Fibroblast of pulmonary artery (primary cell): ENCODE measurements around the gene TBX2.

Experiments
- DNase-seq: peaks from one replicate; pipeline ENCODE4 v3.0.0-alpha.2; 2010; ENCODE audit warnings: low read depth
- H3K4me3 ChIP-seq: replicated peaks from 2 replicates; pipeline ENCODE4 v1.5.1; 2011; ENCODE audit warnings: low read depth, mild to moderate bottlenecking, control low read depth, low read length, moderate library complexity
- TF ChIP-seq, protein P1 (sequence below): IDR thresholded peaks from 2 replicates; pipeline ENCODE4 v1.5.1; 2011; ENCODE audit warnings: mild to moderate bottlenecking, control low read depth, low read length, inconsistent platforms; ENCODE audit errors: missing control alignments

The TBX2 gene

DNA sequence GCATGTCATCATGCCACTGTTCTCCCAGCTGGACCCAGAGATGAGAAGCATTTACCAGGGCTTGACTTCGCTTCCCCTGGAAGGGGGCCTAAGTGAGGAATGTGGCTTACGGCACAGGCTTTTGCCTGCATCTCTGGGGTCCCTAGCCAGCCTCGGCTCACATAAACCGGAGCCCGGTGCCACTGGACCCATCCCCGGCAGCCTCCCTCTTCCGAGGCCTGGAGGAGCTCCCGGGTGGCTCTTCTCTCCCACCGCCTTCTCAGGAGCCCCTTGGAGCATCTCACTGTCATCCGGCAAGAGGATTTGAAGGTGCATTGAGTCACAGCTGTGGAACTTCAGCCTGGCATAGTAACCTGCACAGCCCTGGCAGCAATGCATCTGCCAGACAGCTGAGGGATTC lies 29.9 kb upstream of the TBX2 start:
- TF ChIP-seq, protein P1, sequence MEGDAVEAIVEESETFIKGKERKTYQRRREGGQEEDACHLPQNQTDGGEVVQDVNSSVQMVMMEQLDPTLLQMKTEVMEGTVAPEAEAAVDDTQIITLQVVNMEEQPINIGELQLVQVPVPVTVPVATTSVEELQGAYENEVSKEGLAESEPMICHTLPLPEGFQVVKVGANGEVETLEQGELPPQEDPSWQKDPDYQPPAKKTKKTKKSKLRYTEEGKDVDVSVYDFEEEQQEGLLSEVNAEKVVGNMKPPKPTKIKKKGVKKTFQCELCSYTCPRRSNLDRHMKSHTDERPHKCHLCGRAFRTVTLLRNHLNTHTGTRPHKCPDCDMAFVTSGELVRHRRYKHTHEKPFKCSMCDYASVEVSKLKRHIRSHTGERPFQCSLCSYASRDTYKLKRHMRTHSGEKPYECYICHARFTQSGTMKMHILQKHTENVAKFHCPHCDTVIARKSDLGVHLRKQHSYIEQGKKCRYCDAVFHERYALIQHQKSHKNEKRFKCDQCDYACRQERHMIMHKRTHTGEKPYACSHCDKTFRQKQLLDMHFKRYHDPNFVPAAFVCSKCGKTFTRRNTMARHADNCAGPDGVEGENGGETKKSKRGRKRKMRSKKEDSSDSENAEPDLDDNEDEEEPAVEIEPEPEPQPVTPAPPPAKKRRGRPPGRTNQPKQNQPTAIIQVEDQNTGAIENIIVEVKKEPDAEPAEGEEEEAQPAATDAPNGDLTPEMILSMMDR, result no peak
- H3K4me3 ChIP-seq, result no peak overlapping the region
- no peak for DNase-seq

DNA sequence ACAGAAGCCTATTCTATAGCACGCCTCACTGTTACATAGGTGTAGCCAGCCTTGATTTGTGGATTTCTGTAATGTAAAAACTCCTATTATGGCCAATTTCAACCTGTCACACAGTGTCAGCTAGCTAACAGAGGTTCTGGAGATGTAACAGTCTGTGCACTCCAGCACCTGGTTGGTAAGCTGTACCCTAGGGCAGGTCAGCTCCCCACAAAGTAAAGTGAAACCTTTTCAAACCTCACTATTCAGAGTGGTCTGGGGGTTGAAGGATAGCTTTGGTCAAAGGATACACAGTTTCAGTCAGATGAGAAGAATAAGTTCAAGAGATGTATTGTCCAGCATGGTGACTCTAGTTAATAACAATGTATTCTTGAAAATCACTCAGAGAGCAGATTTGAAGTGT lies 28.5 kb upstream of the TBX2 start:
- DNase-seq, result no peak
- TF ChIP-seq, protein P1, result no peak
- no peak overlapping the region for H3K4me3 ChIP-seq

DNA sequence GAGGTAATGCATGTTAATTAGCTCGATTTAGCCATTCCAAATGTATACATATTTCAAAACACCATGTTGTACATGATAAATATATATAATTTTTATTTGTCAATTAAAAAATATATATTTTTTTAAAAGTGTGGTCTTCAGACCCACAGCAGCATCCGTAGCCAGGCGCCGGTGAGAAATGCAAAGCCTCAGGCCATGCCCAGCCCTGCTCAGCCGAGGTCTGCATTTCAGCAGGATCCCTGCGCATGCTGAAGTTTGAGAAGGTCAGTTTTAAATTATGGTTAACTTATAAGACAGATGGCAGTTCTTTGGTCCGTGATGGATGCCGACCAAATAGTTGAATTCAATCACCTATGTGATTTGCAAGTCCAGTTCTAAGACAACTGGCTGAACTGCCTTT lies 28.0 kb upstream of the TBX2 start:
- TF ChIP-seq, protein P1, result no peak
- no peak overlapping the region for H3K4me3 ChIP-seq
- no peak for DNase-seq

DNA sequence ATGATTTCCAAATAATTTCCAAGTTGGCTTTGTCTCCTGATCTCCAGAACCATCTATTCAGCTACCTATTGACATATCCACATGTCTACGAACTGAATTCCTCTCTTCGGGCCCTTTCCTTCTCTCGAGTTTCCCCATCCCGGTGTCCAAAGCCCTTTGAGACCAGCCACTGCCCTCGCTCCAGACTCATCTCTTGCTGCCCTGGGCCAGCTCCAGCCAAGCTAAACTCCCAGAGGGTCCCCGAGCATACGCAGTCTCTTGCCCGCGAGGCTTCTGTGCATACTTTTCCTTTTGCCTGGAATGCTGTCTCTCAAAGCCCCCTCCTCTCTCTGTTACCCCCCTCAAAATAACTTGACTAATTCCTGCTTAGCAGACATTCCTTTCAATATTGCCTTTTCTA lies 27.2 kb upstream of the TBX2 start:
- TF ChIP-seq, protein P1, result no peak
- DNase-seq, result no peak
- H3K4me3 ChIP-seq, result no peak overlapping the region

DNA sequence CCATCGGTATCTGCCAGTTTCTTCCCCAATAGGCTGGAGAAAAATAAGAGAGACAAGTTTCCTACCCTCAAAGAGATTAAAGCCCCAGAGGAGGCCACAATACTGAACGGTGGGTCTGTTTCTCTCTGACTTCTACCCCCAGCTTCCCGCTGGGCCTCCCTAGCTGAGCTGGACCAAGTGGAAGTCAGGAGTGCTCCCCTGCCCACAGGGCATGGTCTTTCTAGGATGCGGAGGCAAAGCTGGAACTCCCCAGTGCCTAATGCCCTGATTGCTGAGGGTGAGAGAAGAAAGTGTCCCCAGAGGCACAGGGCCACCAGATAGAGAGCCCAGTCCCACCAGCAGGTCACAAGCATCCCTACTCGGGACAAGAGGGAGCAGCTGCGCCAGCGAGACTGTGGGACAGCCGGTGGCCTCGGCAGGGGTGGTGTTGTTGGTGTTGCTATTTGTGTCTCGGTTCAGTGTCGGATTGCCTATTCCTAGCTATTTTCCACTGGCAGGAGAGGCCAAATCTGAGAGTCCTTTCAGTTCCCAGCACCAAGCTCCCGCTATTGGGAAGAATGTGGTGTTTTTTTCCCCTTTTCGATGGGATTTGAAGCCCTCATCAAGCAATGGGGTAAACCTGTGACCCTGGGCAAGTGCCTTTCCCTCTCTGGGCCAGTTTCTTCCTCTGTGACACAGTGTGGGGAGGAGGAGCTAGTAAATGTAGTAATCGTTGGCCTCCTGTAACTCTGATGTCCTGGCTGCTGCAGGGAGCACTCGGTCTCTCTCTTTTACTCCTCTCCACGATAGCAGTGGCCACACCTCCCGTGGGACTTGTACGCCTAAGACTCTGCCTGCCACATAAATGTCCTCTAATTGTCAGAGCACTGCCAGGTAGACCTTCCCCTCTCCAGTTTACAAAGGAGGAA lies 22.5 kb upstream of the TBX2 start:
- DNase-seq, result no peak
- H3K4me3 ChIP-seq, result no peak overlapping the region
- TF ChIP-seq, protein P1, result no peak

DNA sequence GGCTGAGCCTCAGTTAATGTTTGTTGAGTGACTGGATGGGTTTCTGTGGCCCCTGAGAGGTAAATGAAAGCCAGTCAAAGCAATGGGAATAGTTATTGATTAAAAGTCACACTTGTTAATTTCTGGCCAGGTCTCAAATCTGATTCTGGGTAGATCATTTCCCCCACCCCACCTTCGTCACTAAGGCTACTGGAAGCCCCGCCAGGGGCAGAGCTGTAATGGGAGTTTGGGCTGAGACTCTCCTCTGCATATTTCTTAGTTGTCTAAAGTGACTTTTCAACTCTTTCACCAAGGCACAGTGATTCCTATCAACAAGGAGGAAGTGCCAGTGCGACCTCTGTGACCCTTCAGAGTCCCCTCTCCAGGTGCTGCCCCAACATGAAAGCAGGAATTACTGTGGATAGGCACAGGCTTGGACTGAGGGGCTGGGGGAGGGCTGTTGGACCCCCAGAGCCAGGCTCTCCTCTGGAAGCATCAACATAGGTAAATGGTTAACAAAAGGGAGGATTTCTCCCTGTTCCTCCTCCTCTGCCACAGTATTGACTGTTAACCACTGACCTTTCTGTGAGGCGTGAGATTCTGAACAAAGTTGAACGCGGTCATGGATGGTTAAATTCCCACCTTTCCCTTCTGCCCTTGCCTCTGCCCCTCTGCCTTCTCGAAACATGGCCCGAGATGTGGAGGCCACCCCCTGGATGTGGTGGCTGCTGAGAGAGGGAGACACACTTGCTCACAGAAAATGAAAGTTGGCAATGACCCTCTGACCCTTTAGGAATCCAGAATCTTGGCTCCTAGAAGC lies 20.8 kb upstream of the TBX2 start:
- TF ChIP-seq, protein P1, result no peak
- no peak overlapping the region for H3K4me3 ChIP-seq
- no peak for DNase-seq
